Stimulated activated CD4-positive, alpha-beta T cell treated with anti-CD3 and anti-CD28 coated beads, Interleukin-4, amount 100 ng/mL, for 4 hours (primary cell): ENCODE measurements around the gene ABCA7.
A peak's percentile ranks its signal among the peaks of the same experiment; 100 is the strongest.

Source experiments
- DNase-seq, 2 experiments: peaks; one replicate each; pipeline ENCODE4 v3.0.0-alpha.2; 2020

Gene ABCA7

DNA sequence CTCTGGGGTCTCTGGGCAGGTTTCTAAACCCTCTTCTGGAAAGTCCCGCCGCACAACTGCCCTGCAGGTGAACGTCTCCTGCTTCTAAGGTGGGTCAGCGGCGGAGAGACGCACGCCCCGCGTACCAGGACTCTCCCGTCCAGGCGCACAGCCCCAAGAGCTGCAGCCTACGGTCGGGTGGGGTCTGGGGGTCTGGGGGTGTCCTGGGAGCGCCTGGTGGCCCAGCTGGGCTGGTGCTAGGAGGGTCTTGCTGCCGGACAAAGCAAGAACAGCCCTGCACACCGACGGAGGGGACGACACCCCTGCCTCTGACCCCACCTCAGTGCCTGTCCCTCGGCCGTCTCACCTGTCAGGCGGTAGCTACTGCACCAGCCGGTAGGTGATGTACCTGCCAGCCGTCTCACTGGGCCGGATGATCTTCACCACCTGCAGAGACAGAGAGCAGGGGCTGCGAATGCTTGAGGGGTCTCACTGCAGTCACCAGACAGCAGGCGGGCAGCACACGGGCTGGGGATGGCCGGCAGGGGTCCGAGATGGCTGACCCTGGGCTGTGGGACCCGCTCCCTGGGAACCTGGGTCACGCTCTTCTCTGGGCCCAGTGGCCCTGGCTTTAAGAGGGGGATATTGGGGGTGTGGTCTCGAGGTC is 49.3 kb downstream of the ABCA7 start:
- DNase-seq: no peak

DNA sequence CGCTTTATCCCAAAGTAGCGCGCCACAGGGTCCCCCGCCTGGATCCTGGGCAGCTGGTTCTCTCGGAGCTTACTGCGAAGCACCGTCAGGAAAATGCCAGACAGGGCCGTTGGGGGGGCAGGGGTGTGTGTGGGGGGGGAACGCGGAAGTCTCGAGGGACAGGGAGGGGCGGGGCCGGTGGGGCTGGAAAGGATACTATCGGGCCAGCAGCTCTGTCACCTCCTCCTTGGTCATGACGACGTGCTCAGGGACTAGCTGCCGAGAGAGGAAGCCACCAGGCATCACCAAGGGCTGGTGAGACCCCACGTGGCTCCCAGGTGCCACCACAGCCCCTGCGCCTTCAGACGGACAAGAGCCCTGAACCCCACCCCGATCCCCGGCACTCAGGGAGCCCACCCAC is 50.0 kb downstream of the ABCA7 start:
- DNase-seq: no peak

DNA sequence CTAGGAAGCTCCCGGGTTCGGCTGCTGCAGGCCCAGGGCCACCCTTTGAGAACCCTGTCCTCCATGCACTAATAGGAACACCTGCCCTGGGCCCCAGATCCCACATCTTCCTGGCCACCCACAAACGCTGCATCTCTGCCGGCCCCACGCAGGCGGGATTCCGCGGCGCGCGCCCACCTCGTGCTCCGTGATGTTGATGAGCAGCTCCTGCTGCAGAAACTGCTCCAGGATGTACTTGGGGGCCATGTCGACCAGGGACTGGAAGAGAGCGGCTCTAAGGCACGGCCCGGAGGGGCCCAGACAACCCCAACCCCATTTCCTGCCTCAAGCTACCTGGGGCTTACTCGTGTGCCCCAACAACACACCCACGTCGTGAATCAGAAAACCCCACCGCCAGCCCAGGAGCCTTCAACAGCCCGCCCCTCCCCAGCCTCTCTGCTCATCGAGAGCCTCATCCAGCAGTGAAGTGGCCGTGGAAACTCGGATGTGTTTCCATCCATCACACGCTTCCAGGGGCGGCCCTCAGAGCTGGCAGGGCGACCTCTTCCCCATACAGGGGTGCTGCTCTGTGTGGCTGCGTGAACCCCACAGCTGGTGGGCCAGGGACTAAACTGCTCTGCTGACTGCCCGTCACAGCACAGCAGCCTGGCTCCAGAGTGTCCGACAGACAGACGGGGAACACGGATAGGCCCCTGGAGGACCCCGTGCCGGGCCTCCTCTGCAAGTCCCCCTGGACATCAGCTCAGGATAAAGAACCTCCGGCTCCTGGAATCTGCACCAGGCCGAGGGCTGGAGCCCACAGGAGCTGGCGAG is 51.0 kb downstream of the ABCA7 start:
- DNase-seq: no peak

DNA sequence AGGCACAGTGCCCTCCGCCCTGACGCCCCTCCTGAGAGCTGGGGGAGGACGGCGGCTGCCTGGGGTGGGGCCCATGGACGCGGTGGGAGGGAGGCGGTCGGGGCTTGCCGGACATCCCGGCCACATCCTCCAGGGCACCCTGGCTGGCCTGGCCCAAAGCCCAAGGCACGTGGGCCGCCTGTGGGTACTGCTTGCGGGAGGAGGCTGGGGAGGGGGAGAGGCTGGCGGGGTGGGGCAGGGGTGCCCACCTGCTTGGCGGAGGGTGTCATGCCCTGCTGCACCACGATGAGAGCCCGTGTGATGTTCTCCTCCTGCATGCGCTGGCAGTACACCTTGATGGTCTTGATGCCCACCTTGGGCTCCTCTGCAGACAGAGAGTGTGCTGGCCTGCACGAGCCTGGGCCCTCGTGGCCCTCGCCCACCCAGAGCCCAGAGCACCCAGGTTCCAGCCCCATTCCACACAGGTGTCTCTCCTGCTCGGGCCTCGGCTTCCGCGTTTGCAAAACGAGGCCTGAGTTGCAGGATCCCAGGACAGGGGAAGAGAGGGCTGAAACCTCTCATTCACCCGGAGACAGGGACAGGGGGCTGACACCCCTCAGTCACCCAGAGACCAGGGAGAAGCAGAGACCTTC is 51.8 kb downstream of the ABCA7 start:
- no peak for DNase-seq

DNA sequence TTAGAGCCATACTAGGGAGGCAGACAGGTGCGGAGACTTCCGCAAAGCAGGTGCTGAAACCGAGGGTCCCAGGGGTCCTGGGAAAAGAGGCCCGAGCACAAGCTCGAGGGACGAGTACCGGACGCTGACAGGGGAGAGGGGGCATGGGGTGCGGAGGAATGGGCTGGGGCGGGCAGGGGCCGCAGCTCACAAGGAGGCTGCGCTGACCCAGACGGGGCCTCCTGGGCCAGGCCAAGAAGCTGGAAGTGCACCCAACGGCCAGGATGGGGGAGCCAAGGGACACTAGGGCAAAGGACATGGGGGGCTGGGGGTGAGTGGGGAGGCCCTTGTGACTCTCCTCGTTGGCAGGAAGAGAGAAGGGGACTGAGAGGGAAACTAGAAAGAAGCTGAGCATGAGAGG is 53.4 kb downstream of the ABCA7 start:
- no peak for DNase-seq

DNA sequence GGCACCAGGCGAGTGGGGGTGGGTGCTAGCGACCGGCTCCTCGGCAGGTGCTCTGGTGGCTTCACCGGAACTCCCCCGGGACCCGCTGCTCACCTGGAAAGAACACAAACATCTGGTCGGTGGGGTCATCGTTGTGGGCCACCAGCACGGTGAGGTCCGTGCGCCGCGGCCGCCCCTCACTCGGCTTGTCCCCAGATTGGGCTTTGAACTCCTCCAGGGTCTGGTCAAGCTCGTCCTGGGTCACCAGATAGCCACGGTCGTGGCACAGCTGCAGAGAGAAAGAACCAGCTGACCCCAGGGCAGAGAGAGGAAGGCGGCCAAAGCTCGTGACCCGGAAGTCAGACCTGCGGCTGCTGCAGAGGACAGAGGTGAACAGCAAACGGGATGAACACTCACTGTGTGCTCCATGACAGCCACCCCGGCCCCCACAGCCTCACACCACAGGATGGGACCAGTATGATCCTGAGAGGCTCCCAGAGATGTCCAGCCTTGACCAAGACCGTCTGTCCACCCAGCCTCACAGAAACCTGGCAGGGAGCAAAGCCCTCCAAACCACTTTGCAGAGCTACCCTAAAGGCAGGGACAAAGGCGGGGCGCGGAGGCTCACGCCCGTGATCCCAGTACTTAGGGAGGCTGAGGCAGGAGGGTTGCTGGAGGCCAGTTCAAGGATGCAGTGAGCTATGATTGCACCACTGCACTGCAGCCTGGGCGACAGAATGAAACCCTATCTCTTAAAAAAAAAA is 54.1 kb downstream of the ABCA7 start:
- no peak for DNase-seq

DNA sequence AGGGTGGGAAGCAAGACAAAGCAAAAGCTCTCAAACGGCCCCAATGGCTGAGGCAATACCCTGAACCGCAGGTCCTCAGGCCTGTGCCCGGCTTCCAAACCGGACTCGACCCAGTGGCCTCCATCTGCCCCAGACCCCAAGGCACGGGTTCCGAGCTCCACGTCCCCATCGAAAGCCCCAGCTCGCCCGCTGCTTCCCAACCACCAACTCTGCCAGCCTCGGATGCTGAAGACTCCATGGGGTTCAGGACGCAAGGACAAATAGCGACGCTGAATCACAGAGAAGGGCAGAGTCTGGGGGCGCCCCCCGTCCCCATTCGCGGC is 54.7 kb downstream of the ABCA7 start:
- DNase-seq: no peak

GRCh38 chr19:1094978-1095701 is 55.2 kb downstream of the ABCA7 start, which contains the start of gene POLR2E:
Gene POLR2E (minus strand): TSS chr19:1095375. CDS start chr19:1095315, 60 bp downstream.
- peak; percentile 97 to 99 for DNase-seq

GRCh38 chr19:1097810-1098176 is 57.9 kb downstream of the ABCA7 start:
- no peak for DNase-seq

GRCh38 chr19:1098177-1099051 is 58.5 kb downstream of the ABCA7 start:
- DNase-seq: no peak

GRCh38 chr19:1101337-1101698 is 61.4 kb downstream of the ABCA7 start:
- DNase-seq: no peak

- peak in 1 of 2 experiments; percentile 51 for DNase-seq
Observed at GRCh38 chr19:1102407-1103131, 62.7 kb downstream of the ABCA7 start.

DNA sequence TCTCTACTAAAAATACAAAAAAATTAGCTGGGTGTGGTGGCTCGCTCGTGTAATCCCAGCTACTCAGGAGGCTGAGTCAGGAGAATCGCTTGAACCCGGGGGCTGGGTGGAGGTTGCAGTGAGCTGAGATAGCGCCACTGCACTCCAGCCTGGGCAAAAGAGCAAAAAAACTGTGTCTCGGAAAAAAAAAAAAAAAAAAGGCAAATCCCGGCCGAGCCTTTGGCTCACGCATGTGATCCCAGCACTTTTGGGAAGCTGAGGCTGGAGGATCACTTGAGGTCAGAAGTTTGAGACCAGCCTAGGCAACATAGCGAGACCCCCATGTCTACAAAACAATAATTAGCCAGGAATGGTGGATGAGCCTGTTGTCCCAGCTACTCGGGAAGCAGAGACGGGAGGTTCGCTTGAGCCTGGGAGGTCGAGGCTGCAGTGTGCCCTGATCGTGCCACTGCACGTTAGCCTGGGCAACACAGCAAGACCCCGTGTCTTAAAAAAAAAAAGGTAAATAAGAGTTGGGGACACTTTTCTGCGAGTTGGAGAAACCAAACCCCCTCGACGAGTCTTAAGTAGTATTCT is 63.3 kb downstream of the ABCA7 start:
- no peak for DNase-seq

DNA sequence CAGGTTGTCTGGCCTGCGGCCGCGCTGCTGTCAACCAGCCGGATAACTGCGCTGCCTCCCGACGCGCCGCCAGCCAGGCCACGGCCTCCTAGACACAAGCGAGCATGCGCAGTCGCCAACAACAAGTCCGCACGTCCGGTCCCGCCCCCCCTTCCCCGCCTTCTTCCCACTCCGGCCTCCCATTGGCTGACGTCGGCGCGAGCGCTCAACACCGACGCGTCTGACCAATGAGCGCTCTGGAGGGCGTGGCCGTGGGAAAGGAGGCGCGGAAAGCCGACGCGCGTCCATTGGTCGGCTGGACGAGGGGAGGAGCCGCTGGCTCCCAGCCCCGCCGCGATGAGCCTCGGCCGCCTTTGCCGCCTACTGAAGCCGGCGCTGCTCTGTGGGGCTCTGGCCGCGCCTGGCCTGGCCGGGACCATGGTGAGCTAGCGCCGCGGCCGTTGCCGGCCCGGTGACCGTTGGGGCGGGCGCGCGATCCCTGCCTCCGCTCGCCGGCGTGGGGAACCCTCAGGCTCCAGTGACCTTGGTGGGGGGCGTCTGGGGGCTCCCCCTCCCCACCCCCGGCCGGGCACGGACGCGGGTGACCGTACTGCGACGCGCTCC is 63.9 kb downstream of the ABCA7 start, which contains the start of gene GPX4:
Gene GPX4, plus strand, starts transcription at position 287 of the 603 bp plus-strand sequence. Its CDS starts 50 bp downstream, at position 337.
- DNase-seq: peak; percentile 98

- DNase-seq: peak; percentile 65 to 74
Observed at GRCh38 chr19:1104311-1105007, 64.6 kb downstream of the ABCA7 start.

DNA sequence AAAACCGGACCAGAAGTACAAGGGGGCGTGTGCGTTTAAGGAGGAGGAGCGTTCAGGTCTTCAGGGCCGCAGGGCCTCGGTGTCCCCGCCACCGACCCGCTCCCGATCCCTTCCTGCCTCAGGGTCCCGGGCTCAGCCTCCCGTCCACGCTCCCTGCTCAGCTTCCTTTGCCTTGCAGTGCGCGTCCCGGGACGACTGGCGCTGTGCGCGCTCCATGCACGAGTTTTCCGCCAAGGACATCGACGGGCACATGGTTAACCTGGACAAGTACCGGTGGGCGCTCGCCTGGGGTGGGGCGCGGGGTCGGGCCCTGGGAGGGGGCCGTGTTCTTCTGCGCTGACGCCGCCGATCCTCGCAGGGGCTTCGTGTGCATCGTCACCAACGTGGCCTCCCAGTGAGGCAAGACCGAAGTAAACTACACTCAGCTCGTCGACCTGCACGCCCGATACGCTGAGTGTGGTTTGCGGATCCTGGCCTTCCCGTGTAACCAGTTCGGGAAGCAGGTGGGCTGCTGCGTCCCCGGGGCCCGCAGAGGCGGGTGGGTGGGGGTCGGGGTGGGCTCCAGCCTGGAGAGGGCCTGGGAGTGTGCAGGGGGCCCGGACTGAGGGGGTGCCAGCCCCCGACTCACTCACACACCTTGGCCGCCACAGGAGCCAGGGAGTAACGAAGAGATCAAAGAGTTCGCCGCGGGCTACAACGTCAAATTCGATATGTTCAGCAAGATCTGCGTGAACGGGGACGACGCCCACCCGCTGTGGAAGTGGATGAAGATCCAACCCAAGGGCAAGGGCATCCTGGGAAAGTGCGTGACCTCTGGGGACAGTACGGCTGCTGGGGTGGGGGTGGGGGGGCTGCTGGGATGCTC is 65.3 kb downstream of the ABCA7 start:
- DNase-seq: no peak

DNA sequence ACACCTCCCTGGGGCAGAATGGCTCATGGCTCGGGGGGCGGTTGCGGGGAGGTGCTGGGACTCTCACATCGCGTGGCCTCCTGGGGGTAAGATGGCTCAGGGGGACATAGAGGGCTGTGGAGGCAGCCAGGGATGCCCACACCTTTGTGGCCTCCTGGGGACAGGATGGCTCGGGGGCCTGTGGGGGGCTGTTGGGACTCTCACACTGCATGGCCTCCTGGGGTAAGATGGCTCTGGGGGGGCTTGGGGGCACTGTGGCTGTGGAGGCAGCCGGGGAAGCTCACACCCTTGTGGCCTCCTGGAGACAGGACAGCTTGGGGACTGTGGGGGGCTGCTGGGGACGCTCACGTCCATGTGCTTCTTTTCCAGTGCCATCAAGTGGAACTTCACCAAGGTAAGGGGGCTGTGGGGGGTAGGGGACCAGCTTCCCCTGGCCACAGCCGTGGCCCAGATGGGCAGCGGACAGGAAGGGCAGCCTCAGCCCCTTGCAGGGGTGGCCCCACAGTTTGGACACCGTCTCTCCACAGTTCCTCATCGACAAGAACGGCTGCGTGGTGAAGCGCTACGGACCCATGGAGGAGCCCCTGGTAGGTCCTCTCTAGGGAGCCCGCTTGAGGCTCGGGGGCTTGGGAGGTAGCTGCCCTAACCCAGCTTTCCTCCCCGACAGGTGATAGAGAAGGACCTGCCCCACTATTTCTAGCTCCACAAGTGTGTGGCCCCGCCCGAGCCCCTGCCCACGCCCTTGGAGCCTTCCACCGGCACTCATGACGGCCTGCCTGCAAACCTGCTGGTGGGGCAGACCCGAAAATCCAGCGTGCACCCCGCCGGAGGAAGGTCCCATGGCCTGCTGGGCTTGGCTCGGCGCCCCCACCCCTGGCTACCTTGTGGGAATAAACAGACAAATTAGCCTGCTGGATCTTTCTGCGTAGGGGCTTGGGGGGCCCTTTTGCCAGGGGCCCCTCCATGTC is 66.2 kb downstream of the ABCA7 start:
- DNase-seq: no peak
